K562 (cell line): ENCODE results near the gene MAGI2. TPM values are rescaled to one million over a fixed set of nuclear protein-coding genes. Genes with fewer than 3 reads are reported as not detected.

Source experiments
- ATAC-seq: fragments of 200-7000 bp; cut with Tn5 transposase; 3 replicates; pipeline ENCODE4 v1.9.1; 2020; ENCODE audit warnings: moderate library complexity
- BruUV-seq: library from RNA; stranded (reverse); fragments of 400-500 nt; replicated peaks from 2 replicates; lab custom pipeline; 2021; lab: Mats Ljungman, UMichigan
- CTCF ChIA-PET: fragments of 300-600 bp; formaldehyde crosslinking; extraction: SDS; loops from one replicate; lab custom pipeline; 2021; ENCODE audit warnings: low intra/inter-chr PET ratio; lab: Yijun Ruan, JAX
- POLR2A ChIA-PET: fragments of 300-600, 350-650 bp; sonication (Branson Sonifier 250); formaldehyde crosslinking; extraction: SDS; loops from one replicate; lab custom pipeline; 2021; ENCODE audit warnings: antibody characterized with exemption, inconsistent platforms; lab: Yijun Ruan, JAX
- DNase-seq, 4 experiments: peaks; one replicate each; pipeline versions ENCODE4 v3.0.0 to v3.0.0-alpha.2; 2011 to 2018; ENCODE audit warnings: low spot score in 3 of 4, mixed read lengths in 3 of 4; ENCODE audit errors: extremely low read depth in 1 of 4
- FAIRE-seq: peaks from 2 replicates; lab custom pipeline; 2011; peaks lifted over from hg19 to GRCh38; lab: Jason Lieb, UNC
- H2AFZ ChIP-seq: 2 replicates; pipeline ENCODE4 v1.6.0; 2011; ENCODE audit warnings: low read depth, low read length, control low read depth, inconsistent platforms
- H3K27ac ChIP-seq: fragments of 200-600 bp; 3 replicates; pipeline ENCODE4 v1.8.0; 2011; ENCODE audit warnings: low read depth, mild to moderate bottlenecking, control low read depth, inconsistent platforms, low read length, moderate library complexity, mixed read lengths; ENCODE audit errors: extremely low read depth
- H3K27me3 ChIP-seq, 2 experiments: fragments of 300-600 bp in 1 of 2; 2 replicates in 1 of 2; 3 replicates in 1 of 2; pipeline versions ENCODE4 v1.6.0 to v1.8.0; 2011; ENCODE audit warnings: inconsistent platforms in 2 of 2, low read length in 2 of 2, mild to moderate bottlenecking in 1 of 2, mixed read lengths in 1 of 2, moderate library complexity in 1 of 2; ENCODE audit not compliant: control insufficient read depth in 2 of 2, insufficient read depth in 2 of 2
- H3K36me3 ChIP-seq: fragments of 300-600 bp; 3 replicates; pipeline ENCODE4 v1.8.0; 2011; ENCODE audit warnings: mild to moderate bottlenecking, low read length, inconsistent platforms; ENCODE audit not compliant: control insufficient read depth, insufficient read depth
- H3K4me1 ChIP-seq, 2 experiments: fragments of 200-600 bp in 1 of 2; replicated peaks in 1 of 2; 2 replicates in 1 of 2; 3 replicates in 1 of 2; pipeline versions ENCODE4 v1.5.1 to v1.8.0; 2011; ENCODE audit warnings: inconsistent platforms in 2 of 2, low read length in 2 of 2, mild to moderate bottlenecking in 1 of 2, mixed read lengths in 1 of 2, moderate library complexity in 1 of 2; ENCODE audit not compliant: control insufficient read depth in 2 of 2, insufficient read depth in 2 of 2
- H3K4me2 ChIP-seq: 2 replicates; pipeline ENCODE4 v1.6.1; 2011; ENCODE audit warnings: low read length, control low read depth, inconsistent platforms, mixed read lengths; ENCODE audit not compliant: insufficient read depth
- H3K4me3 ChIP-seq: fragments of 200-600 bp; sonication (generic), shearing (Covaris generic); 2 replicates; pipeline ENCODE4 v1.5.1; 2016; ENCODE audit warnings: control low read depth, inconsistent platforms
- H3K79me2 ChIP-seq: fragments of 200-600 bp; 3 replicates; pipeline ENCODE4 v1.8.0; 2011; ENCODE audit warnings: low read length, inconsistent platforms; ENCODE audit not compliant: control insufficient read depth, insufficient read depth
- H3K9ac ChIP-seq, 2 experiments: 2 replicates each; pipeline versions ENCODE4 v1.6.0 to v1.6.1; 2011; ENCODE audit warnings: low read depth in 2 of 2, low read length in 2 of 2, control low read depth in 1 of 2, inconsistent platforms in 1 of 2, mild to moderate bottlenecking in 1 of 2, mixed read lengths in 1 of 2; ENCODE audit not compliant: insufficient read depth in 1 of 2
- H3K9me1 ChIP-seq: one replicate; pipeline ENCODE4 v1.6.0; 2011; ENCODE audit warnings: inconsistent platforms, mild to moderate bottlenecking, low read length, moderate library complexity; ENCODE audit not compliant: control insufficient read depth, insufficient read depth
- H3K9me3 ChIP-seq: replicated peaks from 2 replicates; pipeline ENCODE4 v1.5.1; 2011; ENCODE audit warnings: low read depth, low read length, inconsistent platforms; ENCODE audit not compliant: control insufficient read depth, insufficient read depth
- H4K20me1 ChIP-seq: replicated peaks from 2 replicates; pipeline ENCODE4 v1.6.1; 2011; ENCODE audit warnings: low read length, inconsistent platforms, mixed read lengths; ENCODE audit not compliant: control insufficient read depth, insufficient read depth
- ARID1B ChIP-seq: fragments of 450-650 bp; IDR thresholded peaks from 2 replicates; pipeline ENCODE4 v1.6.1; 2016; ENCODE audit warnings: antibody characterized with exemption, mild to moderate bottlenecking, inconsistent platforms
- CBFA2T2 ChIP-seq: fragments of 450-650 bp; conservative IDR thresholded peaks from 2 replicates; pipeline ENCODE4 v1.6.1; 2017; ENCODE audit warnings: mild to moderate bottlenecking
- CBFA2T3 ChIP-seq: fragments of 450-650 bp; IDR thresholded peaks from 2 replicates; pipeline ENCODE4 v1.6.1; 2017
- CEBPB ChIP-seq: fragments of 450-650 bp; IDR thresholded peaks from 2 replicates; pipeline ENCODE4 v1.6.1; 2016; ENCODE audit warnings: missing genetic modification characterization, missing compliant biosample characterization
- DPF2 ChIP-seq: fragments of 450-650 bp; IDR thresholded peaks from 2 replicates; pipeline ENCODE4 v1.6.1; 2016
- MEIS2 ChIP-seq: fragments of 450-650 bp; IDR thresholded peaks from 2 replicates; pipeline ENCODE4 v1.6.1; 2014; ENCODE audit warnings: mild to moderate bottlenecking; ENCODE audit not compliant: partially characterized antibody
- PHB2 ChIP-seq: fragments of 450-650 bp; IDR thresholded peaks from 2 replicates; pipeline ENCODE4 v1.6.1; 2017; ENCODE audit warnings: low read depth
- PML ChIP-seq: IDR thresholded peaks from 2 replicates; pipeline ENCODE4 v1.6.1; 2012; ENCODE audit warnings: low read length, inconsistent platforms
- POLR2AphosphoS5 ChIP-seq: IDR thresholded peaks from 2 replicates; pipeline ENCODE4 v1.6.1; 2011; ENCODE audit warnings: mild to moderate bottlenecking, low read depth, low read length, moderate library complexity; ENCODE audit not compliant: control insufficient read depth, insufficient read depth
- TAL1 ChIP-seq: fragments of 450-650 bp; IDR thresholded peaks from 2 replicates; pipeline ENCODE4 v1.6.1; 2016; ENCODE audit warnings: mild to moderate bottlenecking
- TCF3 ChIP-seq: sonication (generic); formaldehyde crosslinking; IDR thresholded peaks from 2 replicates; pipeline ENCODE4 v1.4.0; 2020; ENCODE audit warnings: mild to moderate bottlenecking, missing genetic modification reagents
- TEAD4 ChIP-seq, 2 experiments: sonication (generic) in 1 of 2; formaldehyde crosslinking in 1 of 2; IDR thresholded peaks; 2 replicates each; pipeline versions ENCODE4 v1.6.1 to v1.8.0; 2012 to 2022; ENCODE audit warnings: borderline replicate concordance in 1 of 2, inconsistent platforms in 1 of 2, low read length in 1 of 2, mild to moderate bottlenecking in 1 of 2, missing genetic modification reagents in 1 of 2
- ZBTB17 ChIP-seq: fragments of 450-650 bp; formaldehyde crosslinking; IDR thresholded peaks from 2 replicates; pipeline ENCODE4 v1.4.0; 2020; ENCODE audit warnings: mild to moderate bottlenecking
- ZNF232 ChIP-seq: sonication (generic); formaldehyde crosslinking; IDR thresholded peaks from 2 replicates; pipeline ENCODE4 v1.8.0; 2022; ENCODE audit warnings: mild to moderate bottlenecking, missing genetic modification reagents
- WGBS: fragments of 100-300 bp; shearing (Covaris generic); methylation state at CpG from one replicate; pipeline ENCODE4 v1.1.6; 2016; ENCODE audit warnings: low coverage, mixed read lengths; ENCODE audit not compliant: insufficient coverage; ENCODE audit errors: missing lambda C conversion rate; 5-methylcytosine and 5-hydroxymethylcytosine counted together
- in situ Hi-C: fragments of 300-500 bp; cut with MboI; formaldehyde crosslinking; loops from 4 replicates; pipeline ENCODE4 v1.15.0; 2018; ENCODE audit warnings: inconsistent platforms, mixed read lengths
- intact Hi-C: fragments of 100-400 bp; cut with micrococcal nuclease; formaldehyde crosslinking; loops from 2 replicates; pipeline ENCODE4 v1.14.2; 2022
- polyA plus RNA-seq, 8 experiments: library from polyadenylated mRNA; depleted of rRNA in 4 of 8; stranded (reverse) in 5 of 8; unstranded in 3 of 8; fragments of >200 nt; fragmentation: Nextera tagmentation in 2 of 8; fragmentation: Illumina TruSeq in 1 of 8; extraction: Ambion mirVana in 2 of 8; extraction: Trizol in 1 of 8; gene quantifications; 2 replicates each; pipeline versions ENCODE4 v1.2.1 to v1.2.3, GENCODE V29; 2011 to 2014; ENCODE audit warnings: inconsistent platforms in 1 of 8, missing spikeins in 1 of 8
- total RNA-seq, 7 experiments: library from RNA; depleted of rRNA in 6 of 7; stranded (reverse); fragments of >200 nt in 6 of 7; fragmentation: Illumina TruSeq in 2 of 7; extraction: Trizol in 2 of 7; gene quantifications; 2 replicates each; pipeline versions ENCODE4 v1.2.1 to v1.2.3, GENCODE V29; 2011 to 2021; ENCODE audit warnings: low replicate concordance in 1 of 7
- TF ChIP-seq, protein P1 (sequence below): conservative IDR thresholded peaks from 2 replicates; pipeline ENCODE4 v1.6.1; 2011; ENCODE audit warnings: low read depth, mild to moderate bottlenecking, low read length; ENCODE audit not compliant: control insufficient read depth

The MAGI2 gene
- total and polyA plus RNA-seq, 9 of the 15 experiments (the other 6 are each of a cell fraction or from before 2014, with no cell fraction given), result 0.27 to 1.4 (median 0.70) TPM

DNA sequence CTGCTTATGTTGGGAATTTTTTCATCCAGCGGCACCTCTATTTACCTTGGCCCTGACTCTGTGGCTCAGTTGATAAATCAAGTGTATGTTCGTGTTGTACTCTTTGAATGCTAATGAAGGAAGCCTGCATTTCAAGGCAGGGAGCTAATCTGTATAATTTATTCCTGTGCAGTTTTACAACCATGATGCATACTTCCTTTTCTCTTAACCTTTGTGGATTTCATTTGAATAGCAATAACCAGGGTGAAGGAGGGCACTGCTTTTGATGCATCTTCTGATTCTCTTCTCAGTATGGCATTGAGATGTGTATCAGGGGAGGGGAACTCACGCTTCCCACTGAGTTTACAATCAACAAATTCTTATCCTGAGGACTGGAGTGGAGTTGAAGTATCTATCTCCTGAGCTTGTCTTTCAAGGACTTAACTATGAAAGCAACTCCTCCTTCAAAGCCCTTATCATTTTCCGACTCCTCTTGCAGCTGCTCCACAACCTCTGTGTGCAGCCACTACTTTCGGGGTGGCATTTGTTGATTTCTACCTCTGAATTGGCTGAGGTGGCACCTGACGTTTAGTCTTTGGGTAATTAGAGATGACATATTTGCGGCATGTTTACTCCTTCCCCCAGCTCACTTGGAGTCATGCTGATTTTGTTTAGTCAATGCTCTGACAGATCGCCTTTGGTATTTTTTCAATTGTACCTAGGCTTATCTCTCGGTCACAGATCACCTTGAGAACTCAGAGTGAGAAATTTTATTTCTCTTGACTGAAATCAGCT is 1379.7 kb downstream of the MAGI2 start:
- H3K4me3 ChIP-seq, result no peak overlapping the region
- WGBS, result under 1% methylated on average over 9 of the region's 9 CpGs
- ChIA-PET POLR2A (interaction anchor here (0.6 to 1.9 kb wide), 4 partner anchors 21 to 1989 kb away, joined by 3 to 5 read pairs (median 3); no protein-coding TSS in a partner anchor), CTCF (no interaction called here)
- no peaks in the 10 kb centered on the region for H3K36me3 ChIP-seq
- in situ Hi-C loops (no loop called here), intact Hi-C loops (no loop called here)
- H4K20me1 ChIP-seq, result no peaks in the 10 kb centered on the region
- no peak overlapping the region for H2AFZ ChIP-seq
- ATAC-seq (peak; percentile 43), FAIRE-seq (no peak), DNase-seq (no peak)
- no peaks in the 10 kb centered on the region for H3K79me2 ChIP-seq
- peaks cover 0 to 4% of the 10 kb centered on the region in 2 experiments; a peak in 2 of 5 replicates for H3K4me1 ChIP-seq
- peaks cover 6 to 15% of the 10 kb centered on the region in 2 experiments; a peak in 4 of 5 replicates for H3K27me3 ChIP-seq
- H3K9ac ChIP-seq, result no peak overlapping the region
- H3K4me2 ChIP-seq, result no peak overlapping the region
- no TSS peak for BruUV-seq
- TF ChIP-seq POLR2AphosphoS5, result no peak
- TF ChIP-seq ZNF232 (CRISPR knock-in tag), result no peak
- no peak for TF ChIP-seq CEBPB (tag)
- TF ChIP-seq CBFA2T3, result peak; percentile 52
- peak; percentile 30 for TF ChIP-seq TAL1
- peak; percentile 46; the same call in 1 of the 2 replicates for TF ChIP-seq TEAD4 (IDR thresholded peaks at IDR 0.05; ENCODE audit: low read length)
- no peak for TF ChIP-seq TEAD4 (CRISPR knock-in tag; IDR thresholded peaks at IDR 0.05; ENCODE audit: borderline replicate concordance)
- TF ChIP-seq, protein P1, sequence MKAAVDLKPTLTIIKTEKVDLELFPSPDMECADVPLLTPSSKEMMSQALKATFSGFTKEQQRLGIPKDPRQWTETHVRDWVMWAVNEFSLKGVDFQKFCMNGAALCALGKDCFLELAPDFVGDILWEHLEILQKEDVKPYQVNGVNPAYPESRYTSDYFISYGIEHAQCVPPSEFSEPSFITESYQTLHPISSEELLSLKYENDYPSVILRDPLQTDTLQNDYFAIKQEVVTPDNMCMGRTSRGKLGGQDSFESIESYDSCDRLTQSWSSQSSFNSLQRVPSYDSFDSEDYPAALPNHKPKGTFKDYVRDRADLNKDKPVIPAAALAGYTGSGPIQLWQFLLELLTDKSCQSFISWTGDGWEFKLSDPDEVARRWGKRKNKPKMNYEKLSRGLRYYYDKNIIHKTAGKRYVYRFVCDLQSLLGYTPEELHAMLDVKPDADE, result no peak
- no peak for TF ChIP-seq PHB2
- TF ChIP-seq DPF2, result peak; percentile 14; the same call in 1 of the 2 replicates
- peak; percentile 19 for TF ChIP-seq MEIS2
- TF ChIP-seq CBFA2T2, result peak; percentile 42; the same call in 1 of the 2 replicates
- no peak for TF ChIP-seq ZBTB17
- TF ChIP-seq ARID1B, result 0 out of 2 replicates have a peak, but pooled peaks have one; percentile 31
- peak; percentile 23; the same call in 1 of the 2 replicates for TF ChIP-seq TCF3 (CRISPR knock-in tag)
- no peak for TF ChIP-seq PML
- H3K9me3 ChIP-seq, result no peaks in the 10 kb centered on the region
- H3K27ac ChIP-seq, result no peak overlapping the region
- H3K9me1 ChIP-seq, result no peaks in the 10 kb centered on the region
